Measurements from ENCODE around the gene HLA-DQB1. TPM values are rescaled to one million over a fixed set of nuclear protein-coding genes. Genes with fewer than 3 reads are reported as not detected.

HLA-DQB1 gene
- total RNA-seq, 1 experiment from 2014 or later, result 2.1 TPM

DNA sequence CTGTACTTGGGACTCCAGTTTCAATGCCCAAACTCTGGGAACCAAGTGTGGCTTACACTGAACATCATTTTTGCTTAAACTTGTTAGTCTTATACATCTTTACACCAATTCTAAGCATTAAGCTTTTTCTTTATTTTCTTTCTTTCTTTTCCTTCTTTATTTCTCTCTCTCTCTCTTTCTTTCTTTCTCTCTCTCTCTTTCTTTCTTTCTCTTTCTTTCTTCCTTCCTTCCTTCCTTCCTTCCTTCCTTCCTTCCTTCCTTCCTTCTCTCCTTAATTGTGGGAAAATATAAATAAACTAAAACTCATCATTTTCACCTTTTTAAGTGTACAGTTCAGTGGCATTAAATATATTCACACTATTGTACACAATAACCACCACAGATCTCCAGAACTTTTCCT, 43.2 kb upstream of the HLA-DQB1 start:
- Histone ChIP-seq H3K4me1 (ENCODE audit: control insufficient read depth in 1 of 2, insufficient read depth in 2 of 2, low read length in 2 of 2) (no peaks in the 10 kb centered on the region), H3K36me3 (ENCODE audit: control insufficient read depth in 1 of 2, insufficient read depth in 2 of 2, low read length in 2 of 2) (no peaks in the 10 kb centered on the region), H3K4me3 (replicated peaks in 1 of 2; ENCODE audit: low read depth in 1 of 2, low read length in 2 of 2) (no peak overlapping the region), H3K9me3 (ENCODE audit: control insufficient read depth in 1 of 2, insufficient read depth in 1 of 2, low read depth in 1 of 2, low read length in 2 of 2) (no peaks in the 10 kb centered on the region), H3K27ac (ENCODE audit: low read depth, low read length) (no peak overlapping the region), H3K27me3 (ENCODE audit: insufficient read depth, low read length) (no peaks in the 10 kb centered on the region), H3K9ac (ENCODE audit: low read length) (no peak overlapping the region), H4K20me1 (ENCODE audit: insufficient read depth) (no peaks in the 10 kb centered on the region), H3K4me2 (ENCODE audit: low read length) (no peak overlapping the region), H3K9me2 (ENCODE audit: insufficient read depth) (no peaks in the 10 kb centered on the region), H2AFZ (ENCODE audit: low read depth, low read length, poor library complexity, severe bottlenecking) (no peak overlapping the region), H3K79me2 (ENCODE audit: insufficient read depth, low read length) (no peaks in the 10 kb centered on the region)
- no TSS peak for BruUV-seq (replicated peaks)
- DNase-seq (ENCODE audit: low read depth, low spot score), result no peak
- ChIA-PET POLR2A (no interaction called here), RAD21 (ENCODE audit: low non-redundant PET in 1 of 2, low total read pairs in 2 of 2, uncharacterized antibody in 2 of 2, unreplicated experiment in 2 of 2) (no interaction called here), CTCF (no interaction called here)
- TF ChIP-seq, protein P1, sequence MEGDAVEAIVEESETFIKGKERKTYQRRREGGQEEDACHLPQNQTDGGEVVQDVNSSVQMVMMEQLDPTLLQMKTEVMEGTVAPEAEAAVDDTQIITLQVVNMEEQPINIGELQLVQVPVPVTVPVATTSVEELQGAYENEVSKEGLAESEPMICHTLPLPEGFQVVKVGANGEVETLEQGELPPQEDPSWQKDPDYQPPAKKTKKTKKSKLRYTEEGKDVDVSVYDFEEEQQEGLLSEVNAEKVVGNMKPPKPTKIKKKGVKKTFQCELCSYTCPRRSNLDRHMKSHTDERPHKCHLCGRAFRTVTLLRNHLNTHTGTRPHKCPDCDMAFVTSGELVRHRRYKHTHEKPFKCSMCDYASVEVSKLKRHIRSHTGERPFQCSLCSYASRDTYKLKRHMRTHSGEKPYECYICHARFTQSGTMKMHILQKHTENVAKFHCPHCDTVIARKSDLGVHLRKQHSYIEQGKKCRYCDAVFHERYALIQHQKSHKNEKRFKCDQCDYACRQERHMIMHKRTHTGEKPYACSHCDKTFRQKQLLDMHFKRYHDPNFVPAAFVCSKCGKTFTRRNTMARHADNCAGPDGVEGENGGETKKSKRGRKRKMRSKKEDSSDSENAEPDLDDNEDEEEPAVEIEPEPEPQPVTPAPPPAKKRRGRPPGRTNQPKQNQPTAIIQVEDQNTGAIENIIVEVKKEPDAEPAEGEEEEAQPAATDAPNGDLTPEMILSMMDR (IDR thresholded peaks at IDR 0.05 in 2 of 3, conservative IDR thresholded peaks at IDR 0.05 in 1 of 3; ENCODE audit: borderline replicate concordance in 1 of 3, insufficient read depth in 1 of 3, low read depth in 2 of 3, low read length in 2 of 3), result no peak
- TF ChIP-seq RAD21 (IDR thresholded peaks at IDR 0.05; ENCODE audit: low read depth) (no peak), JUND (IDR thresholded peaks at IDR 0.05) (no peak), ZFX (IDR thresholded peaks at IDR 0.05) (no peak), ZNF274 (IDR thresholded peaks at IDR 0.05; ENCODE audit: low read depth, low read length) (no peak), SRF (IDR thresholded peaks at IDR 0.05; ENCODE audit: low read depth) (no peak), FOSL1 (IDR thresholded peaks at IDR 0.05; ENCODE audit: low read depth) (no peak), YY1 (IDR thresholded peaks at IDR 0.05; ENCODE audit: extremely low read depth, insufficient replicate concordance, low read depth, low read length) (no peak), SIN3A (IDR thresholded peaks at IDR 0.05; ENCODE audit: low read depth) (no peak), ELF1 (IDR thresholded peaks at IDR 0.05; ENCODE audit: borderline replicate concordance, low read depth) (no peak), EZH2 (IDR thresholded peaks at IDR 0.05) (no peak), POLR2A (IDR thresholded peaks at IDR 0.05; ENCODE audit: borderline replicate concordance, extremely low read depth, insufficient read depth, insufficient read length) (no peak), TCF7L2 (IDR thresholded peaks at IDR 0.05; ENCODE audit: borderline replicate concordance, extremely low read depth, insufficient read depth, insufficient read length) (no peak), CEBPB (IDR thresholded peaks at IDR 0.05; ENCODE audit: low read depth) (no peak), POLR2AphosphoS5 (IDR thresholded peaks at IDR 0.05; ENCODE audit: low read depth, low read length) (no peak), EZH2phosphoT487 (IDR thresholded peaks at IDR 0.05; ENCODE audit: borderline replicate concordance) (no peak), SP1 (IDR thresholded peaks at IDR 0.05; ENCODE audit: low read depth) (no peak), EGR1 (IDR thresholded peaks at IDR 0.05; ENCODE audit: low read depth) (no peak)
- TF ChIP-seq, protein P2, sequence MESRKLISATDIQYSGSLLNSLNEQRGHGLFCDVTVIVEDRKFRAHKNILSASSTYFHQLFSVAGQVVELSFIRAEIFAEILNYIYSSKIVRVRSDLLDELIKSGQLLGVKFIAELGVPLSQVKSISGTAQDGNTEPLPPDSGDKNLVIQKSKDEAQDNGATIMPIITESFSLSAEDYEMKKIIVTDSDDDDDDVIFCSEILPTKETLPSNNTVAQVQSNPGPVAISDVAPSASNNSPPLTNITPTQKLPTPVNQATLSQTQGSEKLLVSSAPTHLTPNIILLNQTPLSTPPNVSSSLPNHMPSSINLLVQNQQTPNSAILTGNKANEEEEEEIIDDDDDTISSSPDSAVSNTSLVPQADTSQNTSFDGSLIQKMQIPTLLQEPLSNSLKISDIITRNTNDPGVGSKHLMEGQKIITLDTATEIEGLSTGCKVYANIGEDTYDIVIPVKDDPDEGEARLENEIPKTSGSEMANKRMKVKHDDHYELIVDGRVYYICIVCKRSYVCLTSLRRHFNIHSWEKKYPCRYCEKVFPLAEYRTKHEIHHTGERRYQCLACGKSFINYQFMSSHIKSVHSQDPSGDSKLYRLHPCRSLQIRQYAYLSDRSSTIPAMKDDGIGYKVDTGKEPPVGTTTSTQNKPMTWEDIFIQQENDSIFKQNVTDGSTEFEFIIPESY (IDR thresholded peaks at IDR 0.05; ENCODE audit: extremely low read depth, insufficient replicate concordance, low read length), result no peak
- TF ChIP-seq, protein P3, sequence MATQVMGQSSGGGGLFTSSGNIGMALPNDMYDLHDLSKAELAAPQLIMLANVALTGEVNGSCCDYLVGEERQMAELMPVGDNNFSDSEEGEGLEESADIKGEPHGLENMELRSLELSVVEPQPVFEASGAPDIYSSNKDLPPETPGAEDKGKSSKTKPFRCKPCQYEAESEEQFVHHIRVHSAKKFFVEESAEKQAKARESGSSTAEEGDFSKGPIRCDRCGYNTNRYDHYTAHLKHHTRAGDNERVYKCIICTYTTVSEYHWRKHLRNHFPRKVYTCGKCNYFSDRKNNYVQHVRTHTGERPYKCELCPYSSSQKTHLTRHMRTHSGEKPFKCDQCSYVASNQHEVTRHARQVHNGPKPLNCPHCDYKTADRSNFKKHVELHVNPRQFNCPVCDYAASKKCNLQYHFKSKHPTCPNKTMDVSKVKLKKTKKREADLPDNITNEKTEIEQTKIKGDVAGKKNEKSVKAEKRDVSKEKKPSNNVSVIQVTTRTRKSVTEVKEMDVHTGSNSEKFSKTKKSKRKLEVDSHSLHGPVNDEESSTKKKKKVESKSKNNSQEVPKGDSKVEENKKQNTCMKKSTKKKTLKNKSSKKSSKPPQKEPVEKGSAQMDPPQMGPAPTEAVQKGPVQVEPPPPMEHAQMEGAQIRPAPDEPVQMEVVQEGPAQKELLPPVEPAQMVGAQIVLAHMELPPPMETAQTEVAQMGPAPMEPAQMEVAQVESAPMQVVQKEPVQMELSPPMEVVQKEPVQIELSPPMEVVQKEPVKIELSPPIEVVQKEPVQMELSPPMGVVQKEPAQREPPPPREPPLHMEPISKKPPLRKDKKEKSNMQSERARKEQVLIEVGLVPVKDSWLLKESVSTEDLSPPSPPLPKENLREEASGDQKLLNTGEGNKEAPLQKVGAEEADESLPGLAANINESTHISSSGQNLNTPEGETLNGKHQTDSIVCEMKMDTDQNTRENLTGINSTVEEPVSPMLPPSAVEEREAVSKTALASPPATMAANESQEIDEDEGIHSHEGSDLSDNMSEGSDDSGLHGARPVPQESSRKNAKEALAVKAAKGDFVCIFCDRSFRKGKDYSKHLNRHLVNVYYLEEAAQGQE (IDR thresholded peaks at IDR 0.05; ENCODE audit: low read depth), result no peak
- no peak for ATAC-seq
- intact Hi-C loops (cut with micrococcal nuclease), result no loop called here

Data from HCT116 (cell line).